Activated naive CD8-positive, alpha-beta T cell treated with anti-CD3 and anti-CD28 coated beads, Interleukin-2, amount 10 ng/mL, durations not matched to agents 7 days and 5 days (primary cell): ENCODE results near the gene SLC25A23. TPM values are rescaled to one million over a fixed set of nuclear protein-coding genes. Genes with fewer than 3 reads are reported as not detected.
"Not testable (repeated sequence)": the region's sequence is repeated elsewhere in the genome, so short reads cannot be mapped to it uniquely, and the experiment has no call there.

Experiments used
- ATAC-seq: fragments of 150-1000 bp; cut with Tn5 transposase; one replicate; pipeline ENCODE4 v1.10.0; 2021; ENCODE audit warnings: low read depth, moderate library complexity
- POLR2A ChIA-PET: fragments of 350-600 bp; sonication (Branson Sonifier 250); formaldehyde crosslinking; loops from one replicate; lab custom pipeline; 2021; ENCODE audit warnings: antibody characterized with exemption; lab: Charles Lee
- DNase-seq: peaks from one replicate; pipeline ENCODE4 v3.0.0; 2021
- H3K27ac Mint-ChIP-seq: one replicate; pipeline ENCODE4 v1.8.0; 2022; ENCODE audit warnings: mild to moderate bottlenecking, mixed read lengths
- H3K27me3 Mint-ChIP-seq: one replicate; pipeline ENCODE4 v1.8.0; 2022; ENCODE audit warnings: mild to moderate bottlenecking, moderate library complexity, mixed read lengths
- H3K36me3 Mint-ChIP-seq: one replicate; pipeline ENCODE4 v1.8.0; 2021; ENCODE audit warnings: mild to moderate bottlenecking, mixed read lengths
- H3K4me1 Mint-ChIP-seq: one replicate; pipeline ENCODE4 v1.8.0; 2021; ENCODE audit warnings: mixed read lengths
- H3K4me3 Mint-ChIP-seq: one replicate; pipeline ENCODE4 v1.8.0; 2022; ENCODE audit warnings: mild to moderate bottlenecking, moderate library complexity, mixed read lengths
- H3K9me3 Mint-ChIP-seq: one replicate; pipeline ENCODE4 v1.8.0; 2021; ENCODE audit warnings: mixed read lengths
- total RNA-seq, 2 experiments: library from RNA; stranded (reverse); gene quantifications; one replicate each; pipeline ENCODE4 v1.2.3, GENCODE V29; 2021

The SLC25A23 gene
- total RNA-seq, 2 experiments from 2014 or later = 35.5 to 38.3 TPM

- H3K9me3 Mint-ChIP-seq = no peaks in the 10 kb centered on the region
- H3K27me3 Mint-ChIP-seq = no peaks in the 10 kb centered on the region
- POLR2A ChIA-PET = no interaction called here
- no peak overlapping the region for H3K4me3 Mint-ChIP-seq
- DNase-seq = peak; percentile 59
- no peaks in the 10 kb centered on the region for H3K4me1 Mint-ChIP-seq
- peaks cover 8% of the 10 kb centered on the region for H3K36me3 Mint-ChIP-seq
- ATAC-seq = peak; percentile 55
- no peak overlapping the region for H3K27ac Mint-ChIP-seq
These were observed 47.0 kb downstream of the SLC25A23 start for GRCh38 chr19:6412447-6413091.

DNA sequence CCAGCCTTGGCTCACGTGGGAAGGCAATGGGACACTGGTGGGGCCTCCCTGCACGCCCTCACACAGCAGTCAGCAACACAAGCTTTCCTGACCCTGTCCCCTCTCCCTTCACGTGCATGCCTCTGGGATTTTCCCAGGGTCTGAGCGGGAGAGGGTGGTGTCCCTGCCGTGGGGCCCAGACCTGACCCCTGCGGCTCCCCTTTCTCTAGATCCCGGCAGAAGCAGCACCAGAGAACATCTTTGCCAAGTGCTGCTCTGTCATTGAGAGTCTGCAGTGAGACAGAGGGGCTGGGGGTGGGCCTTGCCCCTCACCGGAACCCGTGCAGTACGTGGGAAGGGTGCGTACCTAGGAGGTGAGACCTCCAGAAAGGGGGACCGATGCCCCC, 47.5 kb downstream of the SLC25A23 start:
- H3K27ac Mint-ChIP-seq = no peak overlapping the region
- no peak overlapping the region for H3K4me3 Mint-ChIP-seq
- ATAC-seq (no peak), DNase-seq (no peak)
- no peaks in the 10 kb centered on the region for H3K4me1 Mint-ChIP-seq
- H3K9me3 Mint-ChIP-seq = no peaks in the 10 kb centered on the region
- H3K36me3 Mint-ChIP-seq = peaks cover 6% of the 10 kb centered on the region
- POLR2A ChIA-PET = no interaction called here
- H3K27me3 Mint-ChIP-seq = no peaks in the 10 kb centered on the region

- H3K27me3 Mint-ChIP-seq = no peaks in the 10 kb centered on the region
- H3K36me3 Mint-ChIP-seq = peaks cover 1% of the 10 kb centered on the region
- H3K9me3 Mint-ChIP-seq = no peaks in the 10 kb centered on the region
- no peaks in the 10 kb centered on the region for H3K4me1 Mint-ChIP-seq
- POLR2A ChIA-PET = no interaction called here
- ATAC-seq (no peak), DNase-seq (no peak)
- H3K4me3 Mint-ChIP-seq = no peak overlapping the region
- no peak overlapping the region for H3K27ac Mint-ChIP-seq
These were observed 50.2 kb downstream of the SLC25A23 start for GRCh38 chr19:6409346-6409745.

- no peak for ATAC-seq
- no peaks in the 10 kb centered on the region for H3K9me3 Mint-ChIP-seq
- DNase-seq = no peak
- H3K4me1 Mint-ChIP-seq = peaks cover 2% of the 10 kb centered on the region
- no peak overlapping the region for H3K27ac Mint-ChIP-seq
- no peaks in the 10 kb centered on the region for H3K27me3 Mint-ChIP-seq
- H3K4me3 Mint-ChIP-seq = no peak overlapping the region
- POLR2A ChIA-PET = no interaction called here
- no peaks in the 10 kb centered on the region for H3K36me3 Mint-ChIP-seq
These were observed 53.2 kb downstream of the SLC25A23 start for GRCh38 chr19:6406401-6406800.

DNA sequence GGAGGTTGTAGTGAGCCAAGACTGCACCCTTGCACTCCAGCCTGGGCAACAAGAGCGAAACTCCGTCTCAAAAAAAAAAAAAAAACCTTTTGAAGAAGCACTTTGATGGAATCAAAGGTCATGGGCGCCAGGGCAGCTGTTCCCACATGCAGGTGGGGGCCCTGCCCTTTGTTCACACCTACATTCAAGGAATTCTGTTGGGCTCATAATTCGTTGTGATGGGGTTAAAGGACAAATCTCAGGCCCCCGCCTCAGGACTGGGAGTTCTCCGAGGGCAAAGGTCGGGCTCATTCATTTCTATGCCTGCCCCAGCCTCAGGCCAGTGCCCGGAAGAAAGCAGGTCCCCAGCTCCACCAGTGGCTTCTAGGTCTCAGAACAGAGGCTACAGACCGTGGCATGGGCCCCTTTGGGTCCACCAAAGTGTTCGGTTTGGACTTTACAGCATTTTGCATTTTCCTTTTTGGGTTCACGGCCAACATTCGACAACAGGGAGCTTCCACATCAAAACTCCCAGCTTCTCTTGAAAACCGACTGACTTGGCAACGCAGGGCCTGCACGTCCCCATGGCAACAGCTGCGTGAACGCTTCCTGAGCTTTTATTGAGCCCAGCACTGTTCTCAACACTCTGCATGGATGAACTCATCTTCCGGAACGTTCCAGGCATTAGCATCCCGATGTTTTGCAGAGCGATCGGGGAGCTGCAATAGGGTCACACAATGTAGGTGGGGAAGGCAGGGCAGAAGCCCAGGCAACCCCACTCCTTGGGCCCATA, 56.6 kb downstream of the SLC25A23 start:
- no peaks in the 10 kb centered on the region for H3K9me3 Mint-ChIP-seq
- no peaks in the 10 kb centered on the region for H3K27me3 Mint-ChIP-seq
- H3K4me1 Mint-ChIP-seq = peaks cover 3% of the 10 kb centered on the region
- no peak overlapping the region for H3K4me3 Mint-ChIP-seq
- POLR2A ChIA-PET = no interaction called here
- no peaks in the 10 kb centered on the region for H3K36me3 Mint-ChIP-seq
- ATAC-seq (no peak), DNase-seq (no peak)
- no peak overlapping the region for H3K27ac Mint-ChIP-seq

- Mint-ChIP-seq H3K4me1 (peaks cover 3% of the 10 kb centered on the region), H3K9me3 (no peaks in the 10 kb centered on the region), H3K4me3 (no peak overlapping the region), H3K36me3 (no peaks in the 10 kb centered on the region), H3K27me3 (no peaks in the 10 kb centered on the region), H3K27ac (no peak overlapping the region)
- DNase-seq (no peak), ATAC-seq (no peak)
- POLR2A ChIA-PET = no interaction called here
These were observed 57.5 kb downstream of the SLC25A23 start for GRCh38 chr19:6402058-6402457.

GRCh38 chr19:6400062-6400944, 59.3 kb downstream of the SLC25A23 start:
- H3K9me3 Mint-ChIP-seq, ATAC-seq: not testable (repeated sequence)

DNA sequence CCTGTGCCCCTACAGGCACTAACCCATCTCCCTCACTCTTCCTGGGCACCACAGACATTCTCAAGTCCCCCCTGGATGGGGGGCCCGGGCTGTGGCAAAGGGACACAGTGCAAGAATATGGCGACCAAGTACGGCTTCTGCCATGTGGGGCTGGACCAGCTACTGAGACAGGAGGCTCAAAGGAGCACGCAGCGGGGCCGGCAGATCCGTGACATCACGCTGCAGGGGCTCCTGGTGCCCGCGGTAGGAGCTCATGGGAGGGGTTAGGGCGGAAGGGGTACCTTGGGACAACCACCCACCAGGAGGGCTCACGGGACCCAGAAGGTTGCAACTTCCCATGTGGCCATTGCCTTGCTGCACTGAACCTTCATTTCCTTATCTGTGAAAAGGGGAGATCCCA, 63.3 kb downstream of the SLC25A23 start:
- peaks cover 17% of the 10 kb centered on the region for H3K4me1 Mint-ChIP-seq
- POLR2A ChIA-PET = no interaction called here

More at GRCh38 chr19:6400062-6400944, 59.3 kb downstream of the SLC25A23 start:
- POLR2A ChIA-PET, H3K4me3 Mint-ChIP-seq, H3K27me3 Mint-ChIP-seq, H3K4me1 Mint-ChIP-seq, H3K36me3 Mint-ChIP-seq, DNase-seq: not testable (repeated sequence)
- H3K27ac Mint-ChIP-seq = peak overlapping the region; percentile 60

DNA sequence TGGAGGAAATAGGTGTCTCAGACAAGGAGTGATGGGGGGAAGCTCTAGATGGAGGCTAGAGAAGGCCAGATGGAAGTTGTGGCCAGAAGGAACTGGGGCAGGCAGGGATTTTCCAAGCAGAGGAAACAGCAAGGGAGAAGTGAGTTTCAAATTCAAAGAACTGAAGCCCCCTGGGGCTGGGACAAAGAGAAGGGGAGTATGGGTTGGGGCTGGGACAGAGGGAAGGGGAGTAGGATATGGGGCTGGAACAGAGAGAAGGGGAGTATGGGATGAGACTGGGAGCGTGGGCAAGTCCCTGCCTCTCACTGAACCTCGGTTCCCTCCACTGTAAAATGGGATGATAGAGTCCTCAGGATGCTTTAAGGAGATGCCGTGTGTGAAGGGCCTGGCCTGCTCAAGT, 64.8 kb downstream of the SLC25A23 start:
- Mint-ChIP-seq H3K36me3 (peaks cover 11% of the 10 kb centered on the region), H3K9me3 (no peaks in the 10 kb centered on the region), H3K4me3 (peak overlapping the region; percentile 20), H3K4me1 (peaks cover 21% of the 10 kb centered on the region), H3K27me3 (no peaks in the 10 kb centered on the region), H3K27ac (peak overlapping the region; percentile 38)
- POLR2A ChIA-PET = interaction anchor here (0.7 to 0.8 kb wide), 2 partner anchors 34 to 45 kb away, joined by 3 to 4 read pairs; partner anchors contain the start of gene CLPP
- ATAC-seq (no peak), DNase-seq (no peak)

More for the DNA sequence above, 63.3 kb downstream of the SLC25A23 start:
- H3K27ac Mint-ChIP-seq = no peak overlapping the region
- peaks cover 7% of the 10 kb centered on the region for H3K36me3 Mint-ChIP-seq
- no peak overlapping the region for H3K4me3 Mint-ChIP-seq
- DNase-seq (no peak), ATAC-seq (no peak)
- H3K9me3 Mint-ChIP-seq = no peaks in the 10 kb centered on the region
- H3K27me3 Mint-ChIP-seq = no peaks in the 10 kb centered on the region

GRCh38 chr19:6393983-6394412, 65.6 kb downstream of the SLC25A23 start:
- Mint-ChIP-seq H3K36me3 (peaks cover 11% of the 10 kb centered on the region), H3K27me3 (no peaks in the 10 kb centered on the region), H3K4me1 (peaks cover 21% of the 10 kb centered on the region), H3K4me3 (peak overlapping the region; percentile 97), H3K9me3 (no peaks in the 10 kb centered on the region), H3K27ac (peak overlapping the region; percentile 95)
- POLR2A ChIA-PET = interaction anchor here (0.7 to 2.6 kb wide), 7 partner anchors 17 to 87 kb away, joined by 3 to 28 read pairs (median 4); partner anchors contain the start of genes ALKBH7, CLPP, DENND1C and KHSRP
- DNase-seq = no peak
- ATAC-seq = no peak

DNA sequence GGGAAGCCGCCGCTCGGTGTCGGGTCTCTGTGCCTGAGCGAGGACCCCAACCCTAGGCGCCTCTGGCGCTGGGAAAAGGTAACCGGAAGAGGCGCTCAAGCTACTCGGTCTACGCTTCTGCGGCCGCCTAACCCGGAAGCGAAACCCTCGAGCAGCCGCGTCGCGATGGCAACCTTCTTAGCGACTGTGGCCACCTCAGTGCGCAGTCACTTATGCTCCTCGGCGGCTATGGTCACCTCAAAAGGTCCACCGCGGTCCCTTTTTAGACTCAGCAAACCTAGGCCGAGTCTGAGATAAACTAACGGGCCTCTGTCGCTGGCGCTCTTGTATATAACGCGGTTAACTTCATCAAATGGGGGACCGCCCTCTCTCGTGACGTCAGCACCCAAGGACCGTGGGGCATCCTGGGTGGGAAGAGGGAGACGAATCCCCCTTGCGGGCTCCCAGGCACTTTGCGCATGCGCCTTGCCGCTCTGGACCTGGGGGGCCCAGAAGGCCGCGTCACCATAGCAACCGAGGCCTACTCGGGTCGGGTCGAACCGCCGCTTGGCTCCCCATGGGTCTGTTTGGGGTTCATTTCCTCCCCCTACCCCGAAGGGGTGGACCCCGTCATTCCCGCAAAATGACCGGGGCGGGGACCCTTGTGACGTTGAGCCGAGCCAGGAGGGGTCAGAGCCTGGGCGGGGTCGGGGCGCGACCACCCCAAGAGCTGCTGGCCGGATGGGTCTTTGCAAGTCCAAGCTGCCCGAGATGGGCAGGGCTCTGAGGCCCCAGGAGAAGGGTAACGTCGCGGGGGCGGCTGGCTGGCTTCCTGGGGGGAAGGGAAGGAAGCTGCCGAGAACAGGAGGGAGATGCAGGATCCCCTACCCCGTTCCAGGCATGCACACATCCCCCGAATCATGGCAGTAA, 66.3 kb downstream of the SLC25A23 start, which contains the start of gene GTF2F1:
GTF2F1 (minus strand) TSS at position 91 of the 909 bp plus-strand sequence. CDS start 169 bp downstream, outside the sequence.
- Mint-ChIP-seq H3K36me3 (peaks cover 12% of the 10 kb centered on the region), H3K27me3 (no peaks in the 10 kb centered on the region), H3K27ac (peak within 1 kb of the TSS; percentile 95), H3K4me1 (peaks cover 21% of the 10 kb centered on the region), H3K4me3 (peak within 1 kb of the TSS; percentile 97), H3K9me3 (no peaks in the 10 kb centered on the region)
- ATAC-seq (peak; percentile 81), DNase-seq (peak; percentile 95)
- POLR2A ChIA-PET = interaction anchor here (0.6 to 2.6 kb wide), 9 partner anchors 16 to 129 kb away, joined by 3 to 28 read pairs (median 4); partner anchors contain the start of genes ALKBH7, CLPP, DENND1C and KHSRP
